ENCODE data around the gene SRGAP3. TPM values are rescaled to one million over a fixed set of nuclear protein-coding genes. Genes with fewer than 3 reads are reported as not detected.

Gene SRGAP3
- total and polyA plus RNA-seq, 10 of the 15 experiments (the other 5 are each of a cell fraction or from before 2014, with no cell fraction given): 0.32 to 1.7 (median 0.99) TPM

DNA sequence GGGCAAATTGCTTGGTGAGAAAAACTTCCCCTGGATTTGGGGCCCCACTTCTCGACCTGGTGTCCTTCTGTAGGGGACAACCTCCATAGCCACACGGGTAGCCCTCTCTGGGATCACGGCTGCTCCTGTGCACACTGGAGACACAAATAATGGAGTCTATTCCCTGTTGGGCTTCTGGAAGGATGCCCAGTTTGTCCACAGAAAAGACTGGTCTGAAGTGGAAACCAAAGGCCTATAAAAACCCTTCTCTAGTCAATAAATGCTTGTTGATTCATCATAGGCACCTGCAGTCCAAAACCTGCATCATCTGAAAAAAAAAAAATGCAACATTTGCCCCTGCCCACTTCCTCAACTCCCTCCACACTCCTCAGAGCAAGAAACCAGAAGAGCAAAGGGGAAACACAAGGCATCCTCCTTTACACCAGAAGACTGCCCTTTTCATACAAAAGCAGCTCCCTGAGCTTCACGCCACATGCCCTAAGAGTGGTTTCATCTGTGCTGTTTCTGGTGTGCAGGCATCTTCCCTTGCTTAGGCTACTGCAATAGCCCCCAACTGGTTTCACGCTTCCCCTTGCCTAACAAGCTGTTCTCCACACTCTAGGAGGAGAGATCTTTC, 36.3 kb downstream of the SRGAP3 start (continued):
- no peak for TF ChIP-seq ZNF687 (IDR thresholded peaks at IDR 0.05)
- no peak for TF ChIP-seq KAT2A (conservative IDR thresholded peaks at IDR 0.05; ENCODE audit: control insufficient read depth, low read depth, low read length)
- TF ChIP-seq BCLAF1 (IDR thresholded peaks at IDR 0.05): no peak
- TF ChIP-seq JUND (IDR thresholded peaks at IDR 0.05; ENCODE audit: low read depth, low read length): no peak
- TF ChIP-seq IRF4 (IDR thresholded peaks at IDR 0.05; ENCODE audit: low read depth, low read length): no peak
- TF ChIP-seq, protein P1, sequence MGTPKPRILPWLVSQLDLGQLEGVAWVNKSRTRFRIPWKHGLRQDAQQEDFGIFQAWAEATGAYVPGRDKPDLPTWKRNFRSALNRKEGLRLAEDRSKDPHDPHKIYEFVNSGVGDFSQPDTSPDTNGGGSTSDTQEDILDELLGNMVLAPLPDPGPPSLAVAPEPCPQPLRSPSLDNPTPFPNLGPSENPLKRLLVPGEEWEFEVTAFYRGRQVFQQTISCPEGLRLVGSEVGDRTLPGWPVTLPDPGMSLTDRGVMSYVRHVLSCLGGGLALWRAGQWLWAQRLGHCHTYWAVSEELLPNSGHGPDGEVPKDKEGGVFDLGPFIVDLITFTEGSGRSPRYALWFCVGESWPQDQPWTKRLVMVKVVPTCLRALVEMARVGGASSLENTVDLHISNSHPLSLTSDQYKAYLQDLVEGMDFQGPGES (IDR thresholded peaks at IDR 0.05): no peak
- TF ChIP-seq, protein P2, sequence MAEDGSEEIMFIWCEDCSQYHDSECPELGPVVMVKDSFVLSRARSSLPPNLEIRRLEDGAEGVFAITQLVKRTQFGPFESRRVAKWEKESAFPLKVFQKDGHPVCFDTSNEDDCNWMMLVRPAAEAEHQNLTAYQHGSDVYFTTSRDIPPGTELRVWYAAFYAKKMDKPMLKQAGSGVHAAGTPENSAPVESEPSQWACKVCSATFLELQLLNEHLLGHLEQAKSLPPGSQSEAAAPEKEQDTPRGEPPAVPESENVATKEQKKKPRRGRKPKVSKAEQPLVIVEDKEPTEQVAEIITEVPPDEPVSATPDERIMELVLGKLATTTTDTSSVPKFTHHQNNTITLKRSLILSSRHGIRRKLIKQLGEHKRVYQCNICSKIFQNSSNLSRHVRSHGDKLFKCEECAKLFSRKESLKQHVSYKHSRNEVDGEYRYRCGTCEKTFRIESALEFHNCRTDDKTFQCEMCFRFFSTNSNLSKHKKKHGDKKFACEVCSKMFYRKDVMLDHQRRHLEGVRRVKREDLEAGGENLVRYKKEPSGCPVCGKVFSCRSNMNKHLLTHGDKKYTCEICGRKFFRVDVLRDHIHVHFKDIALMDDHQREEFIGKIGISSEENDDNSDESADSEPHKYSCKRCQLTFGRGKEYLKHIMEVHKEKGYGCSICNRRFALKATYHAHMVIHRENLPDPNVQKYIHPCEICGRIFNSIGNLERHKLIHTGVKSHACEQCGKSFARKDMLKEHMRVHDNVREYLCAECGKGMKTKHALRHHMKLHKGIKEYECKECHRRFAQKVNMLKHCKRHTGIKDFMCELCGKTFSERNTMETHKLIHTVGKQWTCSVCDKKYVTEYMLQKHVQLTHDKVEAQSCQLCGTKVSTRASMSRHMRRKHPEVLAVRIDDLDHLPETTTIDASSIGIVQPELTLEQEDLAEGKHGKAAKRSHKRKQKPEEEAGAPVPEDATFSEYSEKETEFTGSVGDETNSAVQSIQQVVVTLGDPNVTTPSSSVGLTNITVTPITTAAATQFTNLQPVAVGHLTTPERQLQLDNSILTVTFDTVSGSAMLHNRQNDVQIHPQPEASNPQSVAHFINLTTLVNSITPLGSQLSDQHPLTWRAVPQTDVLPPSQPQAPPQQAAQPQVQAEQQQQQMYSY (CRISPR knock-in tag; IDR thresholded peaks at IDR 0.05): no peak
- no peak for TF ChIP-seq CEBPB (IDR thresholded peaks at IDR 0.05; ENCODE audit: borderline replicate concordance in 1 of 2, low read depth in 2 of 2, low read length in 2 of 2)
- no peak for TF ChIP-seq FOXM1 (IDR thresholded peaks at IDR 0.05; ENCODE audit: low read depth, low read length)
- no peak for TF ChIP-seq ATF2 (IDR thresholded peaks at IDR 0.05; ENCODE audit: low read length)
